HG03025 (cell line): Measurements from ENCODE around the gene EHF.
"Not testable (repeated sequence)": the region's sequence is repeated elsewhere in the genome, so short reads cannot be mapped to it uniquely, and the experiment has no call there.

Experiments used
- ATAC-seq: cut with Tn5 transposase; IDR thresholded peaks from one replicate; pipeline ENCODE4 v1.9.1; 2021; ENCODE audit warnings: mild to moderate bottlenecking, moderate library complexity; ENCODE audit not compliant: unreplicated experiment, low FRiP score

The EHF gene

GRCh38 chr11:34620820-34621792 is at the start of gene EHF:
TSS of gene EHF (plus strand) at chr11:34621093. CDS start at chr11:34642631, 21,538 bp downstream.
- no peak for ATAC-seq

GRCh38 chr11:34573537-34573936 is 47.4 kb upstream of the EHF start:
- ATAC-seq = no peak

DNA sequence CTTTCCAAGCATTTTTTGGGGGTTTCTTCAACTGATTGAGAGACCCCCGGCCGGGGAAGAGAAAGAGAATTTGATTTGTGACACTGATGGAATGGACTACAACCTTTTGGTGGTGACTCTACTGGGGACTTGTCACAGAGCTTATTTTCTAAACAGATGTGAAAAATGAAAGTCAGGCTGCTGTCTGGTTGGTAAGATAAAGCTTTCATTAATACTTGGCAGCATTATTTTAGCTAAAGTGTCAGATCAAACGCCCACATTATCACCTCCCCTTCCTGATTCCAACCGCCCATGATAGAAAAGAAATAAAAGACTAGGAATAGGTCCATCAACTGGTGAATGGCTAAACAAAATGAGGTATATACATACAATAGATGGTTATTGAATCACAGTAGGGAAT is 45.6 kb upstream of the EHF start:
- no peak for ATAC-seq

GRCh38 chr11:34575671-34576070 is 45.2 kb upstream of the EHF start:
- ATAC-seq = no peak

GRCh38 chr11:34576331-34576730 is 44.6 kb upstream of the EHF start:
- ATAC-seq = no peak

- ATAC-seq = no peak
Measured at GRCh38 chr11:34583818-34584217, 37.1 kb upstream of the EHF start.

DNA sequence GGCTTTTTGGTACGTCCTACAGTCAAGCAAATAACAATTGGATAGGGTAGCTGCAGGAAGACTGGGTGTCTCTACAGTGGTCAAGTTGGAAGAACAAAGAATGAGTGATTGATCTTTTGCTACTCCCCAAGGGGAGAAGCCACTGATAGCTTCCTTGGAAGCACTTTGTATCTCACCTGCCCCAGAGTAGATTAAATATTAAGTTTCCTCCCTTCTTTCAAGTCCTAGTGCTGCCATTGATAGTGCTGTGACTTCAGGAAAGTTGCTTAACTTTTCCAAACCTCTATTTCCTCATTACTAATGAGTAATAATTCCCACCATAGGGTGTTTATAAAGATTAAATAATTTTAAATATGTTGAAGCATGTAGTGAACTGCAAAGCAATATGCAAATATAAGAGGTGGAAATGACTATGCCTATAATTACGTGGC is 35.6 kb upstream of the EHF start:
- ATAC-seq = no peak

DNA sequence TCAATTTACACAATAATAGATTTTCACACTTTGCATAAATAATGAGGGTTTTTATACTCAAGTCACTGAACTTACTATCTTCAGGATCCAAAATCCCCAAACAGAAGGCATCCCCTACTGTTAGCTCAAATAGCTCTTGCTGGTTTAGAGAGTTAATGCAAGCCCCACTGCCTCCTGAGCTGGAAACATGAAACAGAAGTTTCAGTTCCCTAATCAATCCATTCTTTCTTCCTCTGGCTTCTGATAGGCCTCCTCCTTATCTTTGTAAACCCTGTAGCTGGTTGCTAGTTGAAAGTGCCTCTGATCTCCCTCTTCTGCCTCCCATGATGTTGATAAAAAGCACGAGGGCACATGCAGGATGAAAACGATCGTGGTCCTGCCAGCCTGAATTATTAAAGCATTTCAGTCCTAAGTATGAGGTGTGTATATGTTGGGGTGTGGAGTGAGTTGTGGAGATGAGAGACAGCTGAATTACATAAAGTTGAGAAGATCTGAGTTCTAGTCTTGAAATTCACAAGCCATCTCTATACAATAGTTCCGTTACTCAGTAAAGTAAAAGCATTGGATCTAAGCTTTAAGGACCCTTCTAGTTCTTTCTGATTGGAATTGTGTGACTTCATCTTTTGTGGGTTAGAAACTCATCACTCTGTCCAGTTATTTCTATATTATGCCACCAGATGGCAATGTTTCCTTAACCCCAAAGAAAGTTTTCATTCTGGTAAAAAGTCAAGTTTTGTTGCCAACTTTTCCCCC is 35.0 kb upstream of the EHF start:
- ATAC-seq = peak; percentile 64

GRCh38 chr11:34586488-34587281 is 34.2 kb upstream of the EHF start:
- ATAC-seq = no peak

GRCh38 chr11:34587282-34587677 is 33.6 kb upstream of the EHF start:
- ATAC-seq = no peak

DNA sequence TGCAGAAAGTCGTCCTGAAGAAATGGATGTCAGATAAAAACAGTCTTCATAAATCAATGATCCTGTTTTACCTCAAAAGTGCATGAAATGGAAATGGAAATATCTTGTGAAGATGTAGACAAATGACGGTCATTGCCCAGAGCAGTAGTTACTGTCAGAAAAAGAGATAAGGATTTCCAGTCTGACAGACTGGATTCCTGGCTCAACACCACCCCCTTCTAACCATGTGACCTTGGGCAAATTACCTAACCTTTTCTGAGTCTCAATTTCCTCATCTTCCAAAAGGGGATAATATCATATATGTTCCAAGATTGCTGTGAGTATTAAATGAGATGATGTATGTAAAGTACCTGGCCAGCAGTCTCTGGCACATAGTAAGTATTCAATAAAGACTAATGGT is 32.9 kb upstream of the EHF start:
- no peak for ATAC-seq

- no peak for ATAC-seq
Measured at GRCh38 chr11:34588701-34589100, 32.2 kb upstream of the EHF start.

- ATAC-seq = not testable (repeated sequence)
Measured at GRCh38 chr11:34589177-34589576, 31.7 kb upstream of the EHF start.

DNA sequence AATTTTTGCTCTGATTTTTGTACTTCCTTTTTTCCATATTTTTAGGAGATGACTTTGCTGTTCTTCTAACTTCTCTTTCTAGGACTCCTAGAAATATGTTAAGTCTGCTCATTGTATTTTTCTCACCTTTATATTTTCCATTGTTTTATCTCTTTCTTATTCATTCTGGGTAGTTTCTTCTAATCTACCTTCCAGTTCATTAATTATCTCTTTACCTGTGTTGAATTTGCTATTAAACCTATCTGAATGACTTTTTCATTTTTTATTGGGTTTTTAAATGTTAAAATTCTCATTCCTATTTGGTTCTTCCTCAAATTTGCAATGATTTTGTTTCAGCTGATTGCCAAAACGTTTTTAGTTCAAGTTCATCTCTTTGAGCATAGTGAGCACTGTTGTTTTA is 27.8 kb upstream of the EHF start:
- ATAC-seq = no peak

DNA sequence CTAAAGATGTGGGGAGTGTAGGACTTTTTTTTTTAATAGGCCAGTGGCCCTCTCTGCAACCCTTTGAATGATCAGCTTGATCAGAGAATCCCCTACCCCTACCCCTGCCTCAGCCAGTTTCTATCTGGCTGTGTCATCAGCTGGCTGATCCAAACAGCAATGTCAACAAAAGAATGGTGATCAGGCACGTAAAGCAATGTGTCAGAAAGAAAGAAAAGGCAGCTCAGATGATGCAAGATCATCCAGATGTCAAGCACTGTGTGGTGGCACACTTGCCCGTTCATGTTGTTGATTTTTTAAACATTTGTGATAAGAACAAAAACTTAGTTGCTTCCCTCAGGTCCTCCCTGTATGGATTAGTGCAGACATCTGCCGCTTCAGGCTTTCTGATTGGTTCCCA is 26.3 kb upstream of the EHF start:
- ATAC-seq = no peak

- ATAC-seq = no peak
Measured at GRCh38 chr11:34595391-34595790, 25.5 kb upstream of the EHF start.

DNA sequence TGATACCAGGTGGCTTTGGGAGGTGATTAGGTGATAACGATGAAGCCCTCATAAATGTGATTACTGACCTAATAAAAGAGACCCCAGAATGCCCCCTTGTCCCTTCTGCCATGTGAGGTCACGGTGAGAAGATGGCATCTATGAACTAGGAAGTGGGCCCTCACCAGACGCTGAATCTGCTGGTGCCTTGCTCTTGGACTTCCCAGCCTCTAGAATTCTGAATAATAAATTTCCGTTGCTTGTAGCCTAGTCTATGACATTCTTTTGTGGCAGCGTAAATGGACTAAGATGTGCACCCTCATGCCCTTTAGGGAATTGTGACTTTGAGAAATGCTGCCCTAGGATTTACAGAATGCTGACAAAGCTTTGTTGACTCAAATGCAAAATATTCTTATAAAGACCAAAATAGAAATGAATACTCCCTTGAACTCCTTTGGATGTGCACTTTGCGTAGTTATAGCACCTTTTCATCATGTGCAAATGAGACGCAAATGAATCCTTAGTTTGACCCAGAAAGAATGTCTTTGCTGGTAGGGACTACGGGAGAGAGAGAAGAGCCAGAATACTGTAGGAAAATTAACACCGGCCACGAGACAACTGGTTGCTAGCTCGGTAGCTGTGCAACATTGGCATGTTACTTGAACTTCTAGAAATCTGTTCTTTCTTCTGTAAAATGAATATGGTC is 24.8 kb upstream of the EHF start:
- no peak for ATAC-seq

- no peak for ATAC-seq
Measured at GRCh38 chr11:34599406-34599945, 21.4 kb upstream of the EHF start.

GRCh38 chr11:34600339-34601084 is 20.4 kb upstream of the EHF start:
- ATAC-seq = no peak
